ENCODE measurements around the gene IFNA2.

GRCh38 chr9:21399956-21400355 lies 14.8 kb upstream of the IFNA2 start:
- TF ChIP-seq EZH2 (IDR thresholded peaks at IDR 0.05; ENCODE audit: borderline replicate concordance, low read length) = no peak
- TF ChIP-seq CTCF (conservative IDR thresholded peaks at IDR 0.05 in 1 of 2, IDR thresholded peaks at IDR 0.05 in 1 of 2; ENCODE audit: extremely low read depth in 1 of 2, insufficient read depth in 1 of 2, low read depth in 1 of 2, low read length in 2 of 2) = no peak
